Measurements from ENCODE around the gene PCNX2. TPM values are rescaled to one million over a fixed set of nuclear protein-coding genes. Genes with fewer than 3 reads are reported as not detected.

PCNX2 gene
- total and polyA plus RNA-seq, 2 experiments from 2014 or later: 42.9 to 88.3 TPM

DNA sequence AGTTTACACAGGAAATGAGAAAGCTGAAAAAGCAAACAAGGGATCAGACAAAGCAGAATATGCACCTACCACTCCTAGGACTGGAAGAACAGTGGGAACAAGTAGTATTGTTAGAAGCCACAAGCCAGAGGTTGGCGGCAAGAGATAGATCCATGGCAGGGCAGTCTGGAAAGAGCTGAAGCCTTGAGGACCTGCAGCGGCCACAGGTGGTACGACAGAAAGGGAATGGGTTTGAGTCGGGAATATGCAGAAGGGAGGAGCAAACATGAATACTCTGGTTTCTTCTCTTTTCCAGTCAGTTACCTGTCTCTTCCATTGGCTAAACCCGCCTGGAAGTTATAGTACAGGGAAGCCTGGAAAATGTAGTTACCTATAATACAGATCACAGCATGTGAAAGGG is 3.9 kb upstream of the PCNX2 start:
- Mint-ChIP-seq H3K27me3 (ENCODE audit: insufficient read depth, low read depth, poor library complexity) (peaks cover 2% of the 10 kb centered on the region), H3K27ac (no peak overlapping the region), H3K9me3 (no peaks in the 10 kb centered on the region), H3K36me3 (ENCODE audit: low read depth) (no peaks in the 10 kb centered on the region; the same call in 1 of the 3 replicates), H3K4me1 (peaks cover 14% of the 10 kb centered on the region), H3K4me3 (no peak overlapping the region)
- H3K27ac ChIP-seq (ENCODE audit: low read depth): no peak overlapping the region
- H3F3A ChIP-seq (replicated peaks; ENCODE audit: low read depth): no peaks in the 10 kb centered on the region
- peak in 1 of 2 experiments; percentile 42; a peak in 2 of 4 replicates for TF ChIP-seq CTCF (conservative IDR thresholded peaks at IDR 0.05; ENCODE audit: low read depth in 2 of 2)
- no peak for TF ChIP-seq EZH2 (IDR thresholded peaks at IDR 0.05; ENCODE audit: low read depth, unreplicated experiment)
- TF ChIP-seq, protein P1, sequence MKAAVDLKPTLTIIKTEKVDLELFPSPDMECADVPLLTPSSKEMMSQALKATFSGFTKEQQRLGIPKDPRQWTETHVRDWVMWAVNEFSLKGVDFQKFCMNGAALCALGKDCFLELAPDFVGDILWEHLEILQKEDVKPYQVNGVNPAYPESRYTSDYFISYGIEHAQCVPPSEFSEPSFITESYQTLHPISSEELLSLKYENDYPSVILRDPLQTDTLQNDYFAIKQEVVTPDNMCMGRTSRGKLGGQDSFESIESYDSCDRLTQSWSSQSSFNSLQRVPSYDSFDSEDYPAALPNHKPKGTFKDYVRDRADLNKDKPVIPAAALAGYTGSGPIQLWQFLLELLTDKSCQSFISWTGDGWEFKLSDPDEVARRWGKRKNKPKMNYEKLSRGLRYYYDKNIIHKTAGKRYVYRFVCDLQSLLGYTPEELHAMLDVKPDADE (IDR thresholded peaks at IDR 0.05): no peak
- H4K20me1 ChIP-seq (replicated peaks; ENCODE audit: insufficient read depth): no peaks in the 10 kb centered on the region
- H3K4me1 ChIP-seq (ENCODE audit: insufficient read depth): peaks cover 18% of the 10 kb centered on the region
- peaks cover 23% of the 10 kb centered on the region for H3K79me2 ChIP-seq (replicated peaks; ENCODE audit: insufficient read depth)
- H3K36me3 ChIP-seq (ENCODE audit: insufficient read depth): no peaks in the 10 kb centered on the region
- H2AFZ ChIP-seq: no peak overlapping the region
- no peaks in the 10 kb centered on the region for H3K9me2 ChIP-seq (ENCODE audit: insufficient read depth)
- ATAC-seq: no peak; the same call in 2 of the 3 replicates
- no peak overlapping the region for H3K4me2 ChIP-seq
- no peaks in the 10 kb centered on the region for H3K27me3 ChIP-seq (ENCODE audit: insufficient read depth)
- no peak overlapping the region for H3K4me3 ChIP-seq
- DNase-seq (ENCODE audit: low spot score): peak; percentile 51

DNA sequence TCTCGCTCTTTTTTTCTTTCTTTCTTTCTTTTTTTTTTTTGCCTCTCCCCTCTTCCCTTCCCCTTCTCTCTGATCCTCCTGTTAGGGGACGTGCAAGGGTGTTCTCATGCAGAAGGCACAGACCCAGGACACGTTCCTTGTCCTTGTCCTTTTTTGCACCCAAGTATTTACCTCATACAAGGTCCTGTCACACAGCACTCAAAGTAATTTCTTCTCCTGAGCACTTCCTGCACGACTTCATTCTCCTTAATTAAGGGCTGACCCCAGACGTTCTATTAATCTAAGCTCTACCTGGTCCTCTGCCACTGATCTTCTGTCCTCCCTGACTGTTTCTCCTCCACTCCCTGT is 424 bp upstream of the PCNX2 start:
- peak overlapping the region; percentile 45; the same call in 1 of the 2 replicates for H3K27ac Mint-ChIP-seq
- no peaks in the 10 kb centered on the region for H3K9me3 Mint-ChIP-seq
- H3K4me1 Mint-ChIP-seq: peaks cover 37% of the 10 kb centered on the region
- TF ChIP-seq NANOG (IDR thresholded peaks at IDR 0.05; ENCODE audit: borderline replicate concordance) (no peak), ZNF331 (CRISPR knock-in tag; IDR thresholded peaks at IDR 0.05; ENCODE audit: low read depth) (no peak), CREB1 (CRISPR knock-in tag; IDR thresholded peaks at IDR 0.05; ENCODE audit: low read depth) (no peak), EZH2phosphoT487 (IDR thresholded peaks at IDR 0.05; ENCODE audit: unreplicated experiment) (no peak), JUNB (IDR thresholded peaks at IDR 0.05; ENCODE audit: unreplicated experiment) (no peak)
- TF ChIP-seq, protein P2, sequence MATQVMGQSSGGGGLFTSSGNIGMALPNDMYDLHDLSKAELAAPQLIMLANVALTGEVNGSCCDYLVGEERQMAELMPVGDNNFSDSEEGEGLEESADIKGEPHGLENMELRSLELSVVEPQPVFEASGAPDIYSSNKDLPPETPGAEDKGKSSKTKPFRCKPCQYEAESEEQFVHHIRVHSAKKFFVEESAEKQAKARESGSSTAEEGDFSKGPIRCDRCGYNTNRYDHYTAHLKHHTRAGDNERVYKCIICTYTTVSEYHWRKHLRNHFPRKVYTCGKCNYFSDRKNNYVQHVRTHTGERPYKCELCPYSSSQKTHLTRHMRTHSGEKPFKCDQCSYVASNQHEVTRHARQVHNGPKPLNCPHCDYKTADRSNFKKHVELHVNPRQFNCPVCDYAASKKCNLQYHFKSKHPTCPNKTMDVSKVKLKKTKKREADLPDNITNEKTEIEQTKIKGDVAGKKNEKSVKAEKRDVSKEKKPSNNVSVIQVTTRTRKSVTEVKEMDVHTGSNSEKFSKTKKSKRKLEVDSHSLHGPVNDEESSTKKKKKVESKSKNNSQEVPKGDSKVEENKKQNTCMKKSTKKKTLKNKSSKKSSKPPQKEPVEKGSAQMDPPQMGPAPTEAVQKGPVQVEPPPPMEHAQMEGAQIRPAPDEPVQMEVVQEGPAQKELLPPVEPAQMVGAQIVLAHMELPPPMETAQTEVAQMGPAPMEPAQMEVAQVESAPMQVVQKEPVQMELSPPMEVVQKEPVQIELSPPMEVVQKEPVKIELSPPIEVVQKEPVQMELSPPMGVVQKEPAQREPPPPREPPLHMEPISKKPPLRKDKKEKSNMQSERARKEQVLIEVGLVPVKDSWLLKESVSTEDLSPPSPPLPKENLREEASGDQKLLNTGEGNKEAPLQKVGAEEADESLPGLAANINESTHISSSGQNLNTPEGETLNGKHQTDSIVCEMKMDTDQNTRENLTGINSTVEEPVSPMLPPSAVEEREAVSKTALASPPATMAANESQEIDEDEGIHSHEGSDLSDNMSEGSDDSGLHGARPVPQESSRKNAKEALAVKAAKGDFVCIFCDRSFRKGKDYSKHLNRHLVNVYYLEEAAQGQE (IDR thresholded peaks at IDR 0.05; ENCODE audit: unreplicated experiment): no peak
- Histone ChIP-seq H3K4me1 (ENCODE audit: insufficient read depth) (peaks cover 52% of the 10 kb centered on the region), H3K4me2 (peak overlapping the region; percentile 77), H4K20me1 (replicated peaks; ENCODE audit: insufficient read depth) (no peaks in the 10 kb centered on the region), H3K9me2 (ENCODE audit: insufficient read depth) (no peaks in the 10 kb centered on the region), H3K36me3 (ENCODE audit: insufficient read depth) (no peaks in the 10 kb centered on the region), H3F3A (replicated peaks; ENCODE audit: low read depth) (no peaks in the 10 kb centered on the region; the same call in 1 of the 2 replicates), H3K79me2 (replicated peaks; ENCODE audit: insufficient read depth) (peaks cover 58% of the 10 kb centered on the region), H2AFZ (no peak overlapping the region; the same call in 1 of the 2 replicates), H3K27ac (ENCODE audit: low read depth) (peak overlapping the region; percentile 92), H3K4me3 (peak overlapping the region; percentile 85), H3K27me3 (ENCODE audit: insufficient read depth) (no peaks in the 10 kb centered on the region)
- DNase-seq (ENCODE audit: low spot score): no peak
- ATAC-seq: no peak
- peak overlapping the region; percentile 90 for H3K4me3 Mint-ChIP-seq
- peaks cover 3% of the 10 kb centered on the region for H3K27me3 Mint-ChIP-seq (ENCODE audit: insufficient read depth, low read depth, poor library complexity)
- peaks cover 17% of the 10 kb centered on the region; the same call in 2 of the 3 replicates for H3K36me3 Mint-ChIP-seq (ENCODE audit: low read depth)
